NOMO-1 treated with DMSO at 0.1 percent for 48 hours (cell line): ENCODE results near the gene SPON1.
"Not testable (repeated sequence)": the region's sequence is repeated elsewhere in the genome, so short reads cannot be mapped to it uniquely, and the experiment has no call there.

Experiments
- DNase-seq: peaks from one replicate; lab custom pipeline; 2025; ENCODE audit not compliant: unreplicated experiment; lab: John Stamatoyannopoulos, UW

SPON1 gene

GRCh38 chr11:14029971-14030920 is 67.7 kb downstream of the SPON1 start:
- DNase-seq = no peak

- DNase-seq = not testable (repeated sequence)
Observed at GRCh38 chr11:14035526-14035925, 73.0 kb downstream of the SPON1 start.

- DNase-seq = no peak
Observed at GRCh38 chr11:14036469-14036868, 73.9 kb downstream of the SPON1 start.

GRCh38 chr11:14041040-14041439 is 78.5 kb downstream of the SPON1 start:
- DNase-seq = no peak

GRCh38 chr11:14041565-14041964 is 79.0 kb downstream of the SPON1 start:
- DNase-seq = no peak

GRCh38 chr11:14042686-14043465 is 80.4 kb downstream of the SPON1 start:
- no peak for DNase-seq

GRCh38 chr11:14044916-14045315 is 82.4 kb downstream of the SPON1 start:
- DNase-seq = no peak

GRCh38 chr11:14045417-14045816 is 82.9 kb downstream of the SPON1 start:
- no peak for DNase-seq

- no peak for DNase-seq
Observed at GRCh38 chr11:14052198-14052597, 89.7 kb downstream of the SPON1 start.

- DNase-seq = no peak
Observed at GRCh38 chr11:14054116-14055107, 91.9 kb downstream of the SPON1 start.

- no peak for DNase-seq
Observed at GRCh38 chr11:14055936-14056335, 93.4 kb downstream of the SPON1 start.

- DNase-seq = no peak
Observed at GRCh38 chr11:14058061-14058460, 95.5 kb downstream of the SPON1 start.

GRCh38 chr11:14059491-14059890 is 97.0 kb downstream of the SPON1 start:
- no peak for DNase-seq

- DNase-seq = no peak
Observed at GRCh38 chr11:14061721-14062120, 99.2 kb downstream of the SPON1 start.

GRCh38 chr11:14065141-14065540 is 102.6 kb downstream of the SPON1 start:
- no peak for DNase-seq

GRCh38 chr11:14065681-14066080 is 103.2 kb downstream of the SPON1 start:
- DNase-seq = no peak

GRCh38 chr11:14067686-14068085 is 105.2 kb downstream of the SPON1 start:
- DNase-seq = no peak

GRCh38 chr11:14070896-14071295 is 108.4 kb downstream of the SPON1 start:
- DNase-seq = no peak

- no peak for DNase-seq
Observed at GRCh38 chr11:14073849-14074476, 111.4 kb downstream of the SPON1 start.
